ENCODE data around the gene UST. TPM values are rescaled to one million over a fixed set of nuclear protein-coding genes. Genes with fewer than 3 reads are reported as not detected.

The UST gene
- polyA plus RNA-seq, 1 donor (not counting 4 experiments of a cell fraction or from before 2014, with no cell fraction given), result 6.1 TPM

- no peak overlapping the region for H3K4me2 ChIP-seq (ENCODE audit: control insufficient read depth, extremely low read depth, insufficient read depth, low read depth, low read length)
- H4K20me1 ChIP-seq (ENCODE audit: control insufficient read depth, extremely low read depth, insufficient read depth, low read length), result no peaks in the 10 kb centered on the region
- H3K79me2 ChIP-seq (ENCODE audit: control insufficient read depth, insufficient read depth, low read length), result no peaks in the 10 kb centered on the region
- no peak overlapping the region for H2AFZ ChIP-seq (ENCODE audit: control insufficient read depth, low read length)
- DNase-seq (ENCODE audit: low read depth, low spot score) (no peak), FAIRE-seq (no peak)
- no peaks in the 10 kb centered on the region for H3K36me3 ChIP-seq (ENCODE audit: control insufficient read depth in 2 of 2, extremely low read depth in 1 of 2, insufficient read depth in 2 of 2, low read length in 2 of 2)
- dilution Hi-C loops (cut with MboI; ENCODE audit: extremely low pct_ligation_motif_present, low sequenced_read_pairs), result no loop called here
- H3K9me3 ChIP-seq (ENCODE audit: control insufficient read depth, low read depth, low read length), result no peaks in the 10 kb centered on the region
- no peaks in the 10 kb centered on the region for H3K27me3 ChIP-seq (ENCODE audit: control insufficient read depth, extremely low read depth, insufficient read depth, low read length)
- TF ChIP-seq CTCF (optimal IDR thresholded peaks at IDR 0.05 in 1 of 3, IDR thresholded peaks at IDR 0.05 in 1 of 3, conservative IDR thresholded peaks at IDR 0.05 in 1 of 3; ENCODE audit: extremely low read depth in 1 of 3, insufficient read depth in 2 of 3, low read length in 3 of 3), result no peak
- no peak overlapping the region for H3K4me3 ChIP-seq (ENCODE audit: control insufficient read depth in 2 of 3, extremely low read depth in 1 of 3, insufficient read depth in 2 of 3, low read depth in 1 of 3, low read length in 3 of 3)
- H3K9me1 ChIP-seq (ENCODE audit: control insufficient read depth, extremely low read depth, insufficient read depth, low read length), result no peaks in the 10 kb centered on the region
- H3K27ac ChIP-seq (ENCODE audit: control insufficient read depth, insufficient read depth, low read length), result no peak overlapping the region
- H3K9ac ChIP-seq (ENCODE audit: control insufficient read depth, extremely low read depth, insufficient read depth, low read length), result no peak overlapping the region
- H3K4me1 ChIP-seq (ENCODE audit: control insufficient read depth, extremely low read depth, insufficient read depth, low read length), result no peaks in the 10 kb centered on the region
These were observed 207.6 kb downstream of the UST start for GRCh38 chr6:148954461-148954860.

GRCh38 chr6:148954934-148955333 lies 208.1 kb downstream of the UST start:
- dilution Hi-C loops (cut with MboI; ENCODE audit: extremely low pct_ligation_motif_present, low sequenced_read_pairs), result no loop called here
- H3K27me3 ChIP-seq (ENCODE audit: control insufficient read depth, extremely low read depth, insufficient read depth, low read length), result no peaks in the 10 kb centered on the region
- H2AFZ ChIP-seq (ENCODE audit: control insufficient read depth, low read length), result no peak overlapping the region
- H3K9me1 ChIP-seq (ENCODE audit: control insufficient read depth, extremely low read depth, insufficient read depth, low read length), result no peaks in the 10 kb centered on the region
- H3K9ac ChIP-seq (ENCODE audit: control insufficient read depth, extremely low read depth, insufficient read depth, low read length), result no peak overlapping the region
- H4K20me1 ChIP-seq (ENCODE audit: control insufficient read depth, extremely low read depth, insufficient read depth, low read length), result no peaks in the 10 kb centered on the region
- H3K27ac ChIP-seq (ENCODE audit: control insufficient read depth, insufficient read depth, low read length), result no peak overlapping the region
- DNase-seq (ENCODE audit: low read depth, low spot score) (no peak), FAIRE-seq (no peak)
- TF ChIP-seq EZH2 (IDR thresholded peaks at IDR 0.05; ENCODE audit: low read length) (no peak), CTCF (optimal IDR thresholded peaks at IDR 0.05 in 1 of 3, IDR thresholded peaks at IDR 0.05 in 1 of 3, conservative IDR thresholded peaks at IDR 0.05 in 1 of 3; ENCODE audit: extremely low read depth in 1 of 3, insufficient read depth in 2 of 3, low read length in 3 of 3) (no peak)
- H3K9me3 ChIP-seq (ENCODE audit: control insufficient read depth, low read depth, low read length), result no peaks in the 10 kb centered on the region
- H3K4me1 ChIP-seq (ENCODE audit: control insufficient read depth, extremely low read depth, insufficient read depth, low read length), result no peaks in the 10 kb centered on the region
- no peak overlapping the region for H3K4me2 ChIP-seq (ENCODE audit: control insufficient read depth, extremely low read depth, insufficient read depth, low read depth, low read length)
- H3K79me2 ChIP-seq (ENCODE audit: control insufficient read depth, insufficient read depth, low read length), result no peaks in the 10 kb centered on the region
- no peak overlapping the region for H3K4me3 ChIP-seq (ENCODE audit: control insufficient read depth in 2 of 3, extremely low read depth in 1 of 3, insufficient read depth in 2 of 3, low read depth in 1 of 3, low read length in 3 of 3)
- H3K36me3 ChIP-seq (ENCODE audit: control insufficient read depth in 2 of 2, extremely low read depth in 1 of 2, insufficient read depth in 2 of 2, low read length in 2 of 2), result no peaks in the 10 kb centered on the region
